Lung microvascular endothelial cell (primary cell): ENCODE results near the gene KRTAP12-1. TPM values are rescaled to one million over a fixed set of nuclear protein-coding genes. Genes with fewer than 3 reads are reported as not detected.
"Not testable (repeated sequence)": the region's sequence is repeated elsewhere in the genome, so short reads cannot be mapped to it uniquely, and the experiment has no call there.

Source experiments
- DNase-seq, 2 donors: peaks; one replicate each; pipeline versions ENCODE4 v3.0.0 to v3.0.0-alpha.2; 2010; ENCODE audit warnings: low read depth in 2 of 2
- total RNA-seq: library from RNA; depleted of rRNA; stranded (reverse); fragments of >200 nt; gene quantifications from 2 replicates; pipeline ENCODE4 v1.2.1, GENCODE V29; 2014

KRTAP12-1 gene
- total RNA-seq, 1 donor from 2014 or later: not detected

DNA sequence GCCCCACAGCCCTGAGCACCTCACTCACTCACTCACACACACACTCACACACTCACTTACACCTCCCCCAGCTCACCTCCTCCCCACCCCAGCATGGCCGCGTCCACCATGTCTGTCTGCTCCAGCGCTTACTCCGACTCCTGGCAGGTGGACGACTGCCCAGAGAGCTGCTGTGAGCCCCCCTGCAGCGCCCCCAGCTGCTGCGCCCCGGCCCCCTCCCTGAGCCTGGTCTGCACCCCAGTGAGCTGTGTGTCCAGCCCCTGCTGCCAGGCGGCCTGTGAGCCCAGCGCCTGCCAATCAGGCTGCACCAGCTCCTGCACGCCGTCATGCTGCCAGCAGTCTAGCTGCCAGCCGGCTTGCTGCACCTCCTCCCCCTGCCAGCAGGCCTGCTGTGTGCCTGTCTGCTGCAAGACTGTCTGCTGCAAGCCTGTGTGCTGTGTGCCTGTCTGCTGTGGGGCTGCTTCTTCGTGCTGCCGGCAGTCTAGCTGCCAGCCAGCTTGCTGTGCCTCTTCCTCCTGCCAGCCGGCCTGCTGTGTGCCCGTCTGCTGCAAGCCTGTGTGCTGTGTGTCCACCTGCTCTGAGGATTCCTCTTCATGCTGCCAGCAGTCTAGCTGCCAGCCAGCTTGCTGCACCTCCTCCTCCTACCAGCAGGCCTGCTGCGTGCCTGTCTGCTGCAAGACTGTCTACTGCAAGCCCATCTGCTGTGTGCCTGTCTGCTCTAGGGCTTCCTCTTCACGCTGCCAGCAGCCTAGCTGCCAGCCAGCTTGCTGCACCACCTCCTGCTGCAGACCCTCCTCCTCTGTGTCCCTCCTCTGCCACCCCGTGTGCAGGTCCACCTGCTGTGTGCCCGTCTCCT is 35.4 kb downstream of the KRTAP12-1 start, which contains the start of gene KRTAP10-11:
KRTAP10-11 (plus strand) TSS at position 49 of the 856 bp plus-strand sequence; CDS start at position 94, 45 bp downstream.
- DNase-seq: not testable (repeated sequence)

DNA sequence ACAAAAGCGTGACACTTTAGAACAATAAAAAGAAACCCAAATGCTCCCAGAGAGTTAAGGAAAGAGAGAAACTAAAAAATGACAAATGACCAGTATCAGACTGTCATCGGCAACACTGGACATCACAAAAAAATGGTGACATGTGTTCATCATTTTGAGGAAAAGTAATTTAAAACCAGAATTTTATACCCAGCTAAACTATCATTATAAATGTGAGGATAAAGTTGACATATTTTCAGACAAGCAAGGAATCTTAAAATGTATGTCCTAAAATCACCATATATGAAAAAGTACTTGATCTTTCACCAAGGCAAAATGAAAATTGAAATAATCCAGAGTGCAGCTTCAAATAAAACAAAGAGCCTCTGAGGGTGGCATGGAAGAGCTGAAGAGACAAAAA is 37.1 kb downstream of the KRTAP12-1 start:
- no peak for DNase-seq

DNA sequence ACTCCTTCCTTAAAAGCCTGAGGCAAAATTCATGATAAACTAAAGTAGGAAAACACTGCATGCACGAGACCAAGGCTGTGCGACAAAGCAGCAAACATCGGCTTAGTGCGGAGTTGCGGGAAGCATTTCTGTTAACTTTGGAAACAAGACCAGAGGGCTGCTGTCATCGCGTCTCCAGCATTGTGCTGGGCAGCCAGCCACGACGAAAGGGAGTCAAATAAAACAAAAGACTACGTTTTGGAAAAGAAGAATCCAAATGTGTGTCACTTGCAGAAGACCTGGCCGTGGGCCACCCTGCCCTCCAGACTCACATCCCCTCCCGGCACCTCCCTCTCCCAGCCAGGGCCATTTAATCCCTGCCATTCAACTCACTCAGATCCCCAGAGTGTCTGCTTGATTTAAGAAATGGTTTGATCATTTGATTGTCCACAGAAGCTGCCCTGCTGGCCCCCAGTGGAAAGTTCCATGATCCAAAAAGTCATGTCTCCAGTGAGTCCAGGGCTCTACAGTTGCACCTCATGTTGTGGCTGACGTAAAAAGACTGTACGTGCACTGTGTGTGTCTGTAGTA is 38.1 kb downstream of the KRTAP12-1 start:
- DNase-seq: peak in 1 of 2 donors; percentile 29

DNA sequence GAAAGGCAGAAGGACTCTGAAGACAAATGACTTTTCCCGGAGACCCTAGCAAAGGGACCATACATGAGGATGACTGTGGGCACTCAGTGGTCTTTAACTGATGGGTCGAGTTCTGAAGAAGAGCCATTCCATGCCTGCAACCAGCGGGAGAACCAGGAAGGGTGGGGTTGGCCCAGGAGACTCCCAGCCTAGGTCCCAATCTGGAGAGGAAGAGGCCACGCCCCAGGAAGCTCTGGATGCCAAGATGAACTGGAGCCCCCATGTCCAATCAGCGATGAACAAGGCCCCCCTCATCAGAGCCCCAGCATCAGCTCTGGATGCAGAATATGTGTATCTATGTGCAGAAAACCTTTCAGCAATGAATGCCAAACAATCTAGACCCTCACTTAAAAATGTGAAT is 41.2 kb downstream of the KRTAP12-1 start:
- DNase-seq: no peak

DNA sequence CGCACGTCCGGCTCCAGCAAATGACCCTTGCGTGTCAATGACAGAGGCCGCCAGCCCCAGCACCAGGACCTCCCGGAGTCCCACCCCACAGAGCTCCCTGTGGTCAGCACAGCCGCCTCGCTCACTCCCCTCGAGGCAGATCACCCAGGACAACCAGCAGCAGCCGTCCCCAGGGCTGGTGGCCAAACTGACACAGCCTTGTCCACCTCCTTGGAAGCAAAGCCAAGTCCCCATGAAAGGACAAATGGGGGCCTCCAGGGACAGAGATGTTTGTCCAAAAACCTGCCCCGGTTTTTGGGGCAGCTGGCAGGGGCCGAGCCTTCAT is 42.7 kb downstream of the KRTAP12-1 start:
- no peak for DNase-seq

DNA sequence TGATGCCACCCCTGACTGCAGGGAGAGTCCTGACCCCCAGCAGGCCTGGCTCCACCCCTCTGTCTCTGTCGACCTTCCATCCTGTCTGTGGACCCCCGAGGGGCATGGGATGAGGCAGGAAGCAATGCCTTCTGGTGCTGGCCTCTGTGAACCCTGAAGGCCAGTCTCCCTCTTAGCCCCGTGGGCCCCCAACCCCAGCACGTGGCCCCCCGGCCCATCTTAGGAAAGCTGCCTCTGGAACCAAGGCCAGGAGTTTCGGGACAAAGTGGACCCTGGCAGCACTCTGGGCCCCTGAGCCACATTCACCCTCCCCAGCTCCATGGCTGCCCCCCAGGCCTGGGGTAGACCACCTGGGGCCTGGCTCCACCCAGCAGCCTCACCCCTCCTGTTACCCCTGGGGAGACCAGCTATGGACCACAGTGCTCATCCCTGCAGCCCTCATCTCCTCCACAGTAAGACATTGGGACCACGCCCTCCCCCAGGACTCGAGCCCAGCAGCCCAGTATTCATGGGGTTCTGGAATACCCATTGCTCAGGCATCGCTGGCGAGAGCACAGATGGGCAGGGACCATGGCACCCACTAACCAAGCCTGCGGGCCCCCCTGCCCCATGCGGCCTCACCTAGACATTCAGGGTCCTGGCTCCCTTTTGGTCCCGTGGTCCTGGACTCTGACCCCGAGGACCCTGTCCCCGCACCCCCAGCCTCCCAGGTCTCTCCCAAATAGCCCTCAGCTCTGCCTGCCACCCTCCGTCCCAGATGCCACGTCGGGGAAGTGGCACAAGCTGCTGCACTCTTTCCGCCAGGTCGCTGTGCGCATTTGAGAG is 43.2 kb downstream of the KRTAP12-1 start:
- DNase-seq: not testable (repeated sequence)

DNA sequence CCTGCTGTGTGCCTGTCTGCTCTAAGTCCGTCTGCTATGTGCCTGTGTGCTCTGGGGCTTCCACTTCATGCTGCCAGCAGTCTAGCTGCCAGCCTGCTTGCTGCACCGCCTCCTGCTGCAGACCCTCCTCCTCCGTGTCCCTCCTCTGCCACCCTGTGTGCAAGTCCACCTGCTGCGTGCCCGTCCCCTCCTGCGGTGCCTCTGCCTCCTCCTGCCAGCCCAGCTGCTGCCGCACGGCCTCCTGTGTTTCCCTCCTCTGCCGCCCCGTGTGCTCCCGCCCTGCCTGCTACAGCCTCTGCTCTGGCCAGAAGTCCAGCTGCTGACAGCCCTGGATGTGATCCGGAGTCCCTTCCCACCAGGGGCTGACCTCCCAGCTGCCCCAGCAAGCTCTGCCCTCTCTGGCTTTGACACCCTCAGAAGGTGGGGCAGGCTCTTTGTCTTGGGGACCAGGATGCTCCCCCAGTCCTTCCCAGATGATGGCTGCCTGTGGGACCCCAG is 44.1 kb downstream of the KRTAP12-1 start:
- not testable (repeated sequence) for DNase-seq

DNA sequence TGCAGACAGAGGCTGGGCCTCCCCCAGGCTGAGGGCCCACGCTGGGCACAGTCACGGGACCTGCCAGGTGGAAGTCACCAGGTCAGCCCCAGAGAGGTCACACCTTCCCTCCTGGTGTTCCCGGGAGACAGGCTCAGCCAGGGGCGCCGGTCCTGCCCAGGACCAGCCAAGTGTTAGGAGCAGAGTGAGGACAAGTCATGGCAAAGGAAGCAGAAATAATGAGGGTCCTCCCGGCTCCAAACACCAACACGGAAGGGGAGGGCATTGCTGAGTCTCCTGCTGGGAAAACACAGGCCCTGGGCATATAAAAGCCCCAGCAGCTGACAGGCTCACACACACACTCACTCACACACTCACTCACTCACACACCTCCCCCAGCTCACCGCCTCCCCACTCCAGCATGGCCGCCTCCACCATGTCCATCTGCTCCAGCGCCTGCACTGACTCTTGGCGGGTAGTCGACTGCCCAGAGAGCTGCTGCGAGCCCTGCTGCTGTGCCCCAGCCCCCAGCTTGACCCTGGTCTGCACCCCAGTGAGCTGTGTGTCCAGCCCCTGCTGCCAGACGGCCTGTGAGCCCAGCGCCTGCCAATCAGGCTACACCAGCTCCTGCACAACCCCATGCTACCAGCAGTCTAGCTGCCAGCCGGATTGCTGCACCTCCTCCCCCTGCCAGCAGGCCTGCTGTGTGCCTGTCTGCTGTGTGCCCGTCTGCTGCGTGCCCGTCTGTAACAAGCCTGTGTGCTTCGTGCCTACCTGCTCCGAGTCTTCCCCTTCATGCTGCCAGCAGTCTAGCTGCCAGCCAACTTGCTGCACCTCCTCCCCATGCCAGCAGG is 44.7 kb downstream of the KRTAP12-1 start, which contains the start of gene KRTAP10-10:
KRTAP10-10 (plus strand) TSS at position 339 of the 833 bp plus-strand sequence; CDS start at position 401, 62 bp downstream.
- no peak for DNase-seq

DNA sequence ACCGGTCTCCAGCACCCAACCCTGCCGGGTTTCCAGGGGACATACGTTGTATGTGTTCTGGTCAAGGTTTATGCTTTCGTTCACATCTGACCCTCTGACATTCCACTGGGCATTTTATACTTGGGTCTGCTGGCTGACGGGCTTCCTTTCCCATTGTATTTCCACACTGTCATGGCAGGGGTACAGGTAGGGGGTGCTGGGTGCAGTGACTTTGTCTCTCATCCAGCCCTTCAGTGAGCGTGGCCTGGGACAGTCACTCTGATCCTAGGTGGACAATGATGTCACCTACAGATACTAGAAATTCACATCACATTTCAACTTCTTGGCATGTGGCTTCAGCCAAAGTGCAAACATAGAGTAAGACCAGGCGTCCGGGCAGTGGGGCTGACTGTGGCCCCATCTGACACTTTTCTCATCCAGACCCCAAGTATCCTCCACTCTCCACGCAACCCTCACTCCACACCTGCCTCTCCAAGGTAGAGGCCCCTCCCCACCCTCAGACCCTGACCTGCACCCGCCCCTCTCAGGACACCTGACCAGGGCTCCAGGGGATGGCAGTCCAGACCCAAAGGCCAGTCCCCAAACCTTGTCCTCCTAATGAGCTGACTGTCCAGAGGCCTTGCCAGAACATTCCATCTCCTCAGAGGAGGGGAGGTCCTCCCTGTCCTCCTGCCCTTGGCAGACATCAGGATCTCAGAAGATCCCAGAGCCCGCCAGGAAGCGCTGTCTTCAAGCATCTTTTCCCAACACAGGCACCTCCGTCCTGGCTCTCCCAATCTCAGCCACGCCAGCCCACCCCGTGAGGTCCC is 45.5 kb downstream of the KRTAP12-1 start:
- no peak for DNase-seq

DNA sequence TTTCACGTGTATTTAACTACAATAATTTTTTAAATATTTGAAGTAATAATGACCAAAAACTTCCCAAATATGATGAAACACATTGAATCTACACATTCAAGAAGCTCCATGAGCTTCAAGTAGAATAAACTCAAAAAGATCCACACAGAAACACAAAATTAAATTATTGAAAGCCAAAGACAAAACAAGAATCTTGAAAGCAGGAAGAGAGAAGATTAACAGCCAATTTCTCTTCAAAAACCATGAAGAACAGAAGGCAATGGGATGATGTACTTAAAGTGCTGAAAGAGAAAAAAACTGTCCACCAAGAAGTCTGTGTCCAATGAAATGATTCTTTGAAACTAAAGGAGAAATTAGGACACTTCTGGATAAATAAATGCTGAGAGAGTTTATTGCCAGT is 49.9 kb downstream of the KRTAP12-1 start:
- DNase-seq: no peak

Other genes with a start within 250 kb of the KRTAP12-1 start
- gene LRRC3, start 226.7 kb downstream of the KRTAP12-1 start, total RNA-seq: 0.65 and 0.99 TPM in 2 replicates
- gene KRTAP10-1, start 142.0 kb downstream of the KRTAP12-1 start, total RNA-seq: not detected in 2 replicates
- gene KRTAP10-2, start 130.7 kb downstream of the KRTAP12-1 start, total RNA-seq: not detected in 2 replicates
- not detected in 2 replicates for gene KRTAP10-3, start 123.4 kb downstream of the KRTAP12-1 start, total RNA-seq
- gene KRTAP10-4, start 108.4 kb downstream of the KRTAP12-1 start, total RNA-seq: not detected in 2 replicates
- gene KRTAP10-5, start 101.6 kb downstream of the KRTAP12-1 start, total RNA-seq: not detected in 2 replicates
- gene KRTAP10-6, start 89.7 kb downstream of the KRTAP12-1 start, total RNA-seq: not detected in 2 replicates
- not detected in 2 replicates for gene KRTAP10-7, start 81.6 kb downstream of the KRTAP12-1 start, total RNA-seq
- gene KRTAP10-8, start 70.1 kb downstream of the KRTAP12-1 start, total RNA-seq: not detected in 2 replicates
- gene KRTAP10-9, start 55.1 kb downstream of the KRTAP12-1 start, total RNA-seq: not detected in 2 replicates
- gene KRTAP10-10, start 44.8 kb downstream of the KRTAP12-1 start, total RNA-seq: not detected in 2 replicates
- gene KRTAP10-11, start 35.7 kb downstream of the KRTAP12-1 start, total RNA-seq: not detected in 2 replicates
- not detected in 2 replicates for gene KRTAP12-4, start 27.5 kb downstream of the KRTAP12-1 start, total RNA-seq
- not detected in 2 replicates for gene KRTAP12-3, start 24.2 kb downstream of the KRTAP12-1 start, total RNA-seq
- not detected in 2 replicates for gene KRTAP12-2, start 15.2 kb downstream of the KRTAP12-1 start, total RNA-seq
- not detected in 2 replicates for gene KRTAP10-12, start 15.0 kb upstream of the KRTAP12-1 start, total RNA-seq
- gene TSPEAR, start 29.4 kb upstream of the KRTAP12-1 start, total RNA-seq: under 0.01 TPM in 2 replicates
- gene UBE2G2, start 119.7 kb upstream of the KRTAP12-1 start, total RNA-seq: 73.9 and 92.3 TPM in 2 replicates
- gene SUMO3, start 135.9 kb upstream of the KRTAP12-1 start, total RNA-seq: 68.7 and 70.0 TPM in 2 replicates
- gene PTTG1IP, start 191.5 kb upstream of the KRTAP12-1 start, total RNA-seq: 291 and 379 TPM in 2 replicates
- gene ITGB2, start 238.7 kb upstream of the KRTAP12-1 start, total RNA-seq: 0.20 and 0.22 TPM in 2 replicates